Measurements from ENCODE around the gene PIK3C2B. TPM values are rescaled to one million over a fixed set of nuclear protein-coding genes. Genes with fewer than 3 reads are reported as not detected.

The PIK3C2B gene
- total RNA-seq, 1 donor from 2014 or later: 151 TPM

GRCh38 chr1:204464187-204464631 lies 30.4 kb downstream of the PIK3C2B start:
- no peaks in the 10 kb centered on the region for H3K9me3 Mint-ChIP-seq
- ATAC-seq (ENCODE audit: low read depth) (no peak), DNase-seq (no peak)
- CTCF ChIA-PET: interaction anchor here (1.0 to 5.1 kb wide), 6 partner anchors 11 to 29 kb away, joined by 3 to 40 read pairs (median 14); partner anchors contain the start of gene PIK3C2B
- H3K27ac Mint-ChIP-seq: peak overlapping the region; percentile 94
- H3K4me3 Mint-ChIP-seq: no peak overlapping the region
- TF ChIP-seq, protein P1, sequence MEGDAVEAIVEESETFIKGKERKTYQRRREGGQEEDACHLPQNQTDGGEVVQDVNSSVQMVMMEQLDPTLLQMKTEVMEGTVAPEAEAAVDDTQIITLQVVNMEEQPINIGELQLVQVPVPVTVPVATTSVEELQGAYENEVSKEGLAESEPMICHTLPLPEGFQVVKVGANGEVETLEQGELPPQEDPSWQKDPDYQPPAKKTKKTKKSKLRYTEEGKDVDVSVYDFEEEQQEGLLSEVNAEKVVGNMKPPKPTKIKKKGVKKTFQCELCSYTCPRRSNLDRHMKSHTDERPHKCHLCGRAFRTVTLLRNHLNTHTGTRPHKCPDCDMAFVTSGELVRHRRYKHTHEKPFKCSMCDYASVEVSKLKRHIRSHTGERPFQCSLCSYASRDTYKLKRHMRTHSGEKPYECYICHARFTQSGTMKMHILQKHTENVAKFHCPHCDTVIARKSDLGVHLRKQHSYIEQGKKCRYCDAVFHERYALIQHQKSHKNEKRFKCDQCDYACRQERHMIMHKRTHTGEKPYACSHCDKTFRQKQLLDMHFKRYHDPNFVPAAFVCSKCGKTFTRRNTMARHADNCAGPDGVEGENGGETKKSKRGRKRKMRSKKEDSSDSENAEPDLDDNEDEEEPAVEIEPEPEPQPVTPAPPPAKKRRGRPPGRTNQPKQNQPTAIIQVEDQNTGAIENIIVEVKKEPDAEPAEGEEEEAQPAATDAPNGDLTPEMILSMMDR (IDR thresholded peaks at IDR 0.05): no peak
- peaks cover 77% of the 10 kb centered on the region for H3K36me3 Mint-ChIP-seq (ENCODE audit: low read depth)
- POLR2A ChIA-PET: interaction anchor here (0.7 to 7.3 kb wide), 5 partner anchors 12 to 30 kb away, joined by 3 to 127 read pairs (median 64); partner anchors contain the start of gene PIK3C2B
- H3K27me3 Mint-ChIP-seq: no peaks in the 10 kb centered on the region
- intact Hi-C loops (cut with micrococcal nuclease): no loop called here
- peaks cover 96% of the 10 kb centered on the region for H3K4me1 Mint-ChIP-seq

DNA sequence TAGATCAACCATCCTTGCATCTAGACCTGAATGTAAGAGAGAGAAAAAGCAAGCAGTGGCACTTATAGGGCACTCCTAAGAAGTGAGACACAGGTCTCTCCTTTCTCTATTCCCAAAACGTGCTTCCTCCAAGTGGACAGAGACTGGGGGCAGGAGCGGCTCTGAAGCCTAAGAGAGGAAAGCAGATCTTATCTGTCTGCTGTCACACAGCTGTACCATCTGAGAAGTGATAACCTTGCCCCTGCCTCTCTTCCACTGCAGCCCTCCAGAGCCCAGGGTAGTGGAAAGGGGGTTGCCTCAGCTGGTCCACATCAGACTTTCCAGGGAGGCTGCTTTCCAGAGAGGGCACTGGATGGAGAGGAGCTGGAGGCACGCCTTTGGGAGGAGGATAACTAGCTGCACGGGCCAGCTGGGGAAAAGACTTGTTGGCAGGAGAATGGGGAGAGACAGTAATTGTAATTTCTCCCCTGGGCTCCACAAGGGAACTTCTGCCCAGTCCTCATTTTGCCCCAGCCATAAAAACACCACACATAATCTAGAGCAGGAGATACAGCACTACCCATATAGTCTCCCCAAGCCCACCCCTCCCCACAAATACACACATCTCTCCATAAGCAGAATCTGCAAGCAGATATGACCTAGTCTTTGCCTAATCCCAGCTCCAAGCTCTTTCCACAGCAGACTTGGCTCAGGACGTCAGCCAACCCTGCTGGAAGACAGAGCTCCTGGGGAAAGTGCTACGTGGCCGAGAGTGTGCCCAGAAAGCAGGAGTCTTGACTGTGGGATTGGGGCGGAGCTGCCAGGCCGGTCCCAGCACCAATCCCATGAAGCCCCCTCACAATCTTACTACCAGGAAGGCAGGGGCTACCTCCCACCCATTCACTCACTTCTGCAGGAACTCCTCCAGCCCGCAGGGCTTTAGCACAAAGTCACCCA lies 31.2 kb downstream of the PIK3C2B start:
- ATAC-seq (ENCODE audit: low read depth): no peak
- intact Hi-C loops (cut with micrococcal nuclease): no loop called here
- Mint-ChIP-seq H3K9me3 (no peaks in the 10 kb centered on the region), H3K4me3 (peak overlapping the region; percentile 28), H3K4me1 (peaks cover 98% of the 10 kb centered on the region), H3K36me3 (ENCODE audit: low read depth) (peaks cover 76% of the 10 kb centered on the region), H3K27ac (peak overlapping the region; percentile 94), H3K27me3 (no peaks in the 10 kb centered on the region)
- POLR2A ChIA-PET: interaction anchor here (0.8 to 7.3 kb wide), 6 partner anchors 11 to 44 kb away, joined by 7 to 127 read pairs (median 13); partner anchors contain the start of gene PIK3C2B
- TF ChIP-seq, protein P1 (IDR thresholded peaks at IDR 0.05): no peak
- CTCF ChIA-PET: interaction anchor here (0.9 to 5.1 kb wide), 4 partner anchors 13 to 30 kb away, joined by 3 to 37 read pairs (median 9); partner anchors contain the start of gene PIK3C2B
- DNase-seq: no peak

DNA sequence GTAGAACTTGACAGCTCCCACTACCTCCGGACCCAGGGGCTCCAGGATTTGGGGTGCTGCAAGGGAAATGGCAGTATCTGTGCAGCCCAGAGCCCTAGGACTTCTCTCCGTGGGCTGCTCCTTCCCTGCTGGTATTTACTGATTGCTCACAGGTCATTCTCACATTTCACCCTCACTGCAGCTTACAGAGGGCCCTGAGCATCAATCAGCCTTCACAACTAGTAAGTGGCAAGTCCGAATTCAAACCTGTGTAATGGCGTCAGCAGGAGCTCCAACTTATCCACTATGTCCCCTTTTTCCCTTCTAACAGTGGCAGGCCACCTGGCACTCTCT lies 32.4 kb downstream of the PIK3C2B start:
- ChIA-PET CTCF (interaction anchor here (0.9 to 3.6 kb wide), 4 partner anchors 16 to 32 kb away, joined by 3 to 14 read pairs (median 4); no protein-coding TSS in a partner anchor), POLR2A (interaction anchor here (0.6 to 7.3 kb wide), 8 partner anchors 9 to 45 kb away, joined by 3 to 127 read pairs (median 10); partner anchors contain the start of gene PIK3C2B)
- Mint-ChIP-seq H3K27ac (peak overlapping the region; percentile 91), H3K4me1 (peaks cover 99% of the 10 kb centered on the region), H3K4me3 (peak overlapping the region; percentile 70), H3K36me3 (ENCODE audit: low read depth) (peaks cover 80% of the 10 kb centered on the region), H3K9me3 (no peaks in the 10 kb centered on the region), H3K27me3 (no peaks in the 10 kb centered on the region)
- intact Hi-C loops (cut with micrococcal nuclease): loop anchor here (1.0 kb wide), 2 partner anchors 19 to 33 kb away; no protein-coding TSS in a partner anchor
- ATAC-seq (ENCODE audit: low read depth) (no peak), DNase-seq (no peak)
- TF ChIP-seq, protein P1 (IDR thresholded peaks at IDR 0.05): no peak

DNA sequence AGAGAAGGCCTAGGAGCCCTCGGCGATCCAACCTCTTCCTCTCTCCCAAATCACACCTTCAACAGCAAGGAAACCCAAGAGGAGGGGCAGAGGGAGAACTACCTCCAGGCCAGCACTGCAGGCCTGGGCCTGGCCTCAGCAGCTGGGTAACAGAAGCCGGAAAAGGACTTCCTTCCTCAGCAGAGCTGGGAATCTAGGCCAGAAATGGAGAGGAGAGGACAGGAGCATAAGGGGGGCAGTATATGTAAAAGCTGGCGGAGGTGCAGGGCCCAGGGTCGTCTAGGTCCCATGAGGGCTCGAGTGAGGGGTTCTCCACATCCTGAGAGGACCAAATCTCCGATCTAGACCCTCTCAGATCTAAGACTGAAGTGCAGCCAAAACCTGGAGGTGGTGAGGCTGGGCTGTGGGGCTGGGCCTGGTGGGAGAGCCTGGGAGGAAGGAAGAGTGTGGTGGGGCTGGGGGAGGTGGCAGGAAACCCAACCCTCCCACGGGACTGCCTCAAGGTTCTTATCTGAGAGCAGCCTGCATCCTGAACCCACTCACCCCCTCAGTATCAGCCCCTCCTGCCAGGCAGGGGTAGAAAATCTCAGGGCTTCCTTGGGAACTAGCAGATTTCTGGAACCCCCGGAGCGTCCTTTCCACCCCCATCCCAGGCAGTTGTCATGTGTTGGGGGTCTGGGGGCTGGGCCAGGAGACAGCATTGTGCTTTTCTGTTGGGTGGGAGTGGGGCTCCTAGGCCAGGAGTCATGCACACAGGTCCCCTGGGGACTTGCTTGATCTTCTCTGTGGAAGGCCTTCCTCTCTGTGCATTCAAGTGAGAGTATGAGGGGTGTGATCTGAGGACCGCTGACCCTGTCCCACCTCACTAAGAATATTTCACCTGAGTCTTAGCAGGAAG lies 33.0 kb downstream of the PIK3C2B start:
- Mint-ChIP-seq H3K4me1 (peaks cover 99% of the 10 kb centered on the region), H3K4me3 (peak overlapping the region; percentile 70), H3K9me3 (no peaks in the 10 kb centered on the region), H3K36me3 (ENCODE audit: low read depth) (peaks cover 80% of the 10 kb centered on the region), H3K27ac (peak overlapping the region; percentile 91), H3K27me3 (no peaks in the 10 kb centered on the region)
- POLR2A ChIA-PET: interaction anchor here (0.6 to 7.3 kb wide), 7 partner anchors 9 to 45 kb away, joined by 3 to 127 read pairs (median 12); partner anchors contain the start of gene PIK3C2B
- CTCF ChIA-PET: interaction anchor here (1.6 to 3.6 kb wide), 3 partner anchors 15 to 32 kb away, joined by 4 to 14 read pairs (median 4); no protein-coding TSS in a partner anchor
- peak; percentile 56 for DNase-seq
- TF ChIP-seq, protein P1 (IDR thresholded peaks at IDR 0.05): no peak
- ATAC-seq (ENCODE audit: low read depth): peak; percentile 61
- intact Hi-C loops (cut with micrococcal nuclease): loop anchor here (1.0 to 2.0 kb wide), 4 partner anchors 8 to 34 kb away; no protein-coding TSS in a partner anchor

Measured in activated B cell treated with CpG ODN at 0.5 μM for 24 hours (primary cell).